Measurements from ENCODE around the gene ACBD6. TPM values are rescaled to one million over a fixed set of nuclear protein-coding genes. Genes with fewer than 3 reads are reported as not detected.

Gene ACBD6
- total RNA-seq, 1 experiment from 2014 or later, result 63.7 TPM

DNA sequence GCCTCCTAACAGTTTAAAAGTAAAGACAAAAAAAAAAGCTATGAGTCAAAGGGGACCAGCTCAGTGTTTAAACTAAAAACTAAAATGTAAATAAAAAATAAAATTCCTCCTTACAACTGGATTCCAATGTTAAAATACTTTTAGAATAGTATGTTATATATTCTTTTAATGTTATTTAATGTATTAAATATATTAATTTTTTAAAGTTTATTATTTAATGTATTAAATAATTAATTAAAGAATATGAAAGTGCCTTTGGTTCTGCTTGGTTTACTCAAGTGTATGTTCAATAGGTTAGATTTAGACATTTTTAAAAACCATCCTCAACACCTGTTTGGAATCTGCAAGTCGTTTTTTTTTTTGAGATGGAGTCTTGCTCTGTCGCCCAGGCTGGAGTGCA lies 13.1 kb downstream of the ACBD6 start:
- H3K27ac ChIP-seq (ENCODE audit: low read depth, low read length, poor library complexity, severe bottlenecking), result no peak overlapping the region
- CTCF ChIA-PET, result no interaction called here
- no peak for DNase-seq (ENCODE audit: low spot score)
- POLR2A ChIA-PET (ENCODE audit: low non-redundant PET), result no interaction called here
- H3K4me1 ChIP-seq (ENCODE audit: insufficient read depth, low read length, poor library complexity, severe bottlenecking), result peaks cover 8% of the 10 kb centered on the region
- H3K9me3 ChIP-seq (ENCODE audit: low read depth, low read length, poor library complexity, severe bottlenecking), result no peaks in the 10 kb centered on the region
- TF ChIP-seq, protein P1, sequence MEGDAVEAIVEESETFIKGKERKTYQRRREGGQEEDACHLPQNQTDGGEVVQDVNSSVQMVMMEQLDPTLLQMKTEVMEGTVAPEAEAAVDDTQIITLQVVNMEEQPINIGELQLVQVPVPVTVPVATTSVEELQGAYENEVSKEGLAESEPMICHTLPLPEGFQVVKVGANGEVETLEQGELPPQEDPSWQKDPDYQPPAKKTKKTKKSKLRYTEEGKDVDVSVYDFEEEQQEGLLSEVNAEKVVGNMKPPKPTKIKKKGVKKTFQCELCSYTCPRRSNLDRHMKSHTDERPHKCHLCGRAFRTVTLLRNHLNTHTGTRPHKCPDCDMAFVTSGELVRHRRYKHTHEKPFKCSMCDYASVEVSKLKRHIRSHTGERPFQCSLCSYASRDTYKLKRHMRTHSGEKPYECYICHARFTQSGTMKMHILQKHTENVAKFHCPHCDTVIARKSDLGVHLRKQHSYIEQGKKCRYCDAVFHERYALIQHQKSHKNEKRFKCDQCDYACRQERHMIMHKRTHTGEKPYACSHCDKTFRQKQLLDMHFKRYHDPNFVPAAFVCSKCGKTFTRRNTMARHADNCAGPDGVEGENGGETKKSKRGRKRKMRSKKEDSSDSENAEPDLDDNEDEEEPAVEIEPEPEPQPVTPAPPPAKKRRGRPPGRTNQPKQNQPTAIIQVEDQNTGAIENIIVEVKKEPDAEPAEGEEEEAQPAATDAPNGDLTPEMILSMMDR (conservative IDR thresholded peaks at IDR 0.05; ENCODE audit: low read depth, low read length), result no peak
- TF ChIP-seq EZH2 (IDR thresholded peaks at IDR 0.05; ENCODE audit: borderline replicate concordance, low read depth, low read length, poor library complexity, severe bottlenecking), result no peak
- intact Hi-C loops (cut with micrococcal nuclease; ENCODE audit: unreplicated experiment), result no loop called here
- no TSS peak for BruUV-seq (replicated peaks)
- no peak overlapping the region for H3K4me3 ChIP-seq (ENCODE audit: low read depth, low read length, poor library complexity, severe bottlenecking)
- H3K36me3 ChIP-seq (ENCODE audit: insufficient read depth, low read length, poor library complexity, severe bottlenecking), result peaks cover 12% of the 10 kb centered on the region
- H3K27me3 ChIP-seq (replicated peaks; ENCODE audit: insufficient read depth, low read depth, low read length, poor library complexity), result no peaks in the 10 kb centered on the region

- Histone ChIP-seq H3K27me3 (replicated peaks; ENCODE audit: insufficient read depth, low read depth, low read length, poor library complexity) (no peaks in the 10 kb centered on the region), H3K36me3 (ENCODE audit: insufficient read depth, low read length, poor library complexity, severe bottlenecking) (peaks cover 12% of the 10 kb centered on the region), H3K27ac (ENCODE audit: low read depth, low read length, poor library complexity, severe bottlenecking) (no peak overlapping the region), H3K4me1 (ENCODE audit: insufficient read depth, low read length, poor library complexity, severe bottlenecking) (peaks cover 8% of the 10 kb centered on the region), H3K4me3 (ENCODE audit: low read depth, low read length, poor library complexity, severe bottlenecking) (no peak overlapping the region), H3K9me3 (ENCODE audit: low read depth, low read length, poor library complexity, severe bottlenecking) (no peaks in the 10 kb centered on the region)
- intact Hi-C loops (cut with micrococcal nuclease; ENCODE audit: unreplicated experiment), result no loop called here
- ChIA-PET CTCF (no interaction called here), POLR2A (ENCODE audit: low non-redundant PET) (interaction anchor here (0.6 kb wide), 1 partner anchor 21 kb away, joined by 3 read pairs; no protein-coding TSS in a partner anchor)
- DNase-seq (ENCODE audit: low spot score), result no peak
- TF ChIP-seq EZH2 (IDR thresholded peaks at IDR 0.05; ENCODE audit: borderline replicate concordance, low read depth, low read length, poor library complexity, severe bottlenecking), result no peak
- TF ChIP-seq, protein P1 (conservative IDR thresholded peaks at IDR 0.05; ENCODE audit: low read depth, low read length), result no peak
- BruUV-seq (replicated peaks), result no TSS peak
Observed at GRCh38 chr1:180488661-180489060, 13.7 kb downstream of the ACBD6 start.

DNA sequence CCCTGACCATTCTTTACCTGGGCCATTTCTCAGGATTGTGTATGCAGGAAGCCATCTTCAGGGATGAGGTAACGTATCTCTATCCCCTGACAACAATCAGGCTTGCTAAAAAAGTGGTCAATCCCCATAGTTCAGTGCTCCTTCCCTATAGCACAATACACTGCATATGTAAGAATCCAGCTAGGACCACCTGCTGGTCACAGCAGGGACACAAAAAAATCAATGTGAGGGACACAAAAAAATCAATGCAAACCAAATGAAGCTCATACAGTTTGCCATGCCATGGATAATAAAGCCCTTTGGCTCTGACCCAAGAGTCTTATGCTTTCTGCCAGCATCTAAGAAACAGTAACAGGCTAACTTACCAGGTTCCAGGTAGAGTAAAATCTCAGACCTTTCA lies 16.3 kb downstream of the ACBD6 start:
- Histone ChIP-seq H3K27me3 (replicated peaks; ENCODE audit: insufficient read depth, low read depth, low read length, poor library complexity) (no peaks in the 10 kb centered on the region), H3K9me3 (ENCODE audit: low read depth, low read length, poor library complexity, severe bottlenecking) (no peaks in the 10 kb centered on the region), H3K4me3 (ENCODE audit: low read depth, low read length, poor library complexity, severe bottlenecking) (no peak overlapping the region), H3K27ac (ENCODE audit: low read depth, low read length, poor library complexity, severe bottlenecking) (no peak overlapping the region), H3K4me1 (ENCODE audit: insufficient read depth, low read length, poor library complexity, severe bottlenecking) (peaks cover 12% of the 10 kb centered on the region), H3K36me3 (ENCODE audit: insufficient read depth, low read length, poor library complexity, severe bottlenecking) (peaks cover 4% of the 10 kb centered on the region)
- no peak for TF ChIP-seq EZH2 (IDR thresholded peaks at IDR 0.05; ENCODE audit: borderline replicate concordance, low read depth, low read length, poor library complexity, severe bottlenecking)
- intact Hi-C loops (cut with micrococcal nuclease; ENCODE audit: unreplicated experiment), result no loop called here
- ChIA-PET CTCF (interaction anchor here (1.2 kb wide), 1 partner anchor 306 kb away, joined by 4 read pairs; no protein-coding TSS in a partner anchor), POLR2A (ENCODE audit: low non-redundant PET) (no interaction called here)
- BruUV-seq (replicated peaks), result no TSS peak
- peak; percentile 40 for DNase-seq (ENCODE audit: low spot score)

GRCh38 chr1:180484490-180484889 lies 17.9 kb downstream of the ACBD6 start:
- Histone ChIP-seq H3K4me1 (ENCODE audit: insufficient read depth, low read length, poor library complexity, severe bottlenecking) (peaks cover 12% of the 10 kb centered on the region), H3K4me3 (ENCODE audit: low read depth, low read length, poor library complexity, severe bottlenecking) (no peak overlapping the region), H3K9me3 (ENCODE audit: low read depth, low read length, poor library complexity, severe bottlenecking) (no peaks in the 10 kb centered on the region), H3K27me3 (replicated peaks; ENCODE audit: insufficient read depth, low read depth, low read length, poor library complexity) (no peaks in the 10 kb centered on the region), H3K36me3 (ENCODE audit: insufficient read depth, low read length, poor library complexity, severe bottlenecking) (no peaks in the 10 kb centered on the region), H3K27ac (ENCODE audit: low read depth, low read length, poor library complexity, severe bottlenecking) (no peak overlapping the region)
- ChIA-PET CTCF (no interaction called here), POLR2A (ENCODE audit: low non-redundant PET) (no interaction called here)
- TF ChIP-seq, protein P1 (conservative IDR thresholded peaks at IDR 0.05; ENCODE audit: low read depth, low read length), result no peak
- no peak for TF ChIP-seq EZH2 (IDR thresholded peaks at IDR 0.05; ENCODE audit: borderline replicate concordance, low read depth, low read length, poor library complexity, severe bottlenecking)
- intact Hi-C loops (cut with micrococcal nuclease; ENCODE audit: unreplicated experiment), result loop anchor here (5.0 kb wide), 1 partner anchor 777 kb away; no protein-coding TSS in a partner anchor
- DNase-seq (ENCODE audit: low spot score), result no peak
- no TSS peak for BruUV-seq (replicated peaks)
